GM21576 (cell line): ENCODE results near the gene CTCFL.
"Not testable (repeated sequence)": the region's sequence is repeated elsewhere in the genome, so short reads cannot be mapped to it uniquely, and the experiment has no call there.

Source experiments
- ATAC-seq: cut with Tn5 transposase; IDR thresholded peaks from one replicate; pipeline ENCODE4 v1.9.1; 2021; ENCODE audit warnings: mild to moderate bottlenecking, moderate library complexity; ENCODE audit not compliant: unreplicated experiment

CTCFL gene

GRCh38 chr20:57509665-57510237, 15.2 kb downstream of the CTCFL start:
- ATAC-seq = no peak

- ATAC-seq = no peak
Observed at GRCh38 chr20:57508831-57509230, 16.1 kb downstream of the CTCFL start.

GRCh38 chr20:57508381-57508780, 16.6 kb downstream of the CTCFL start:
- ATAC-seq = no peak

GRCh38 chr20:57507477-57507876, 17.5 kb downstream of the CTCFL start:
- no peak for ATAC-seq

GRCh38 chr20:57505979-57506378, 19.0 kb downstream of the CTCFL start:
- no peak for ATAC-seq

- no peak for ATAC-seq
Observed at GRCh38 chr20:57504411-57504810, 20.5 kb downstream of the CTCFL start.

GRCh38 chr20:57503035-57503658, 21.8 kb downstream of the CTCFL start:
- no peak for ATAC-seq

- ATAC-seq = no peak
Observed at GRCh38 chr20:57502336-57502700, 22.6 kb downstream of the CTCFL start.

GRCh38 chr20:57501461-57502335, 23.2 kb downstream of the CTCFL start:
- no peak for ATAC-seq

- no peak for ATAC-seq
Observed at GRCh38 chr20:57500962-57501361, 24.0 kb downstream of the CTCFL start.

GRCh38 chr20:57500235-57500634, 24.7 kb downstream of the CTCFL start:
- ATAC-seq = no peak

GRCh38 chr20:57499676-57500075, 25.3 kb downstream of the CTCFL start:
- ATAC-seq = no peak

GRCh38 chr20:57498425-57499400, 26.2 kb downstream of the CTCFL start:
- peak; percentile 69 for ATAC-seq

GRCh38 chr20:57496592-57496991, 28.3 kb downstream of the CTCFL start:
- ATAC-seq = no peak

- no peak for ATAC-seq
Observed at GRCh38 chr20:57495978-57496377, 29.0 kb downstream of the CTCFL start.

GRCh38 chr20:57493091-57493615, 31.8 kb downstream of the CTCFL start:
- ATAC-seq = no peak

- ATAC-seq = no peak
Observed at GRCh38 chr20:57491373-57491772, 33.6 kb downstream of the CTCFL start.

- ATAC-seq = not testable (repeated sequence)
Observed at GRCh38 chr20:57488277-57488676, 36.7 kb downstream of the CTCFL start.

- ATAC-seq = no peak
Observed at GRCh38 chr20:57485770-57486169, 39.2 kb downstream of the CTCFL start.

- ATAC-seq = no peak
Observed at GRCh38 chr20:57484772-57485171, 40.2 kb downstream of the CTCFL start.
